ENCODE measurements around the gene GPC6. TPM values are rescaled to one million over a fixed set of nuclear protein-coding genes. Genes with fewer than 3 reads are reported as not detected.

GPC6 gene
- total RNA-seq, 1 donor from 2014 or later: not detected

DNA sequence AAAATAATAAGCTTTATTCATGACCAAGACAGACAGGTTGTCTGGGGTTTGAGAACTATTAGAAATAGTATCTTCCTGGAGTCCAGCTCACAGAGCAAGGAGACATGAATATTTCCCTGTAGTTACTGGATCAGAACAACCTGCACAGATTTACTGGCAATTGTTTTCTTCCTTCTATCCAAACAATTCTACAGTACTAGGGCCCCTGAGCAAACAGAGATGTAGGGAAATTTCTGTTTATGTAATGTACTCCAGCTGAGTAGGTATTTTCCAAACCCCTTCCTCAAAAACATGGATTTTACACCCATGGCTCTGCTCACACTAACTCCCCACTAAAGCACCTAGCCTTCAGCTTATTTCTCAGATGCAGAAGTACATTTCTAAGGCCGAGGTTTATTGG, 557.6 kb downstream of the GPC6 start:
- no peak overlapping the region for H3K27ac Mint-ChIP-seq

DNA sequence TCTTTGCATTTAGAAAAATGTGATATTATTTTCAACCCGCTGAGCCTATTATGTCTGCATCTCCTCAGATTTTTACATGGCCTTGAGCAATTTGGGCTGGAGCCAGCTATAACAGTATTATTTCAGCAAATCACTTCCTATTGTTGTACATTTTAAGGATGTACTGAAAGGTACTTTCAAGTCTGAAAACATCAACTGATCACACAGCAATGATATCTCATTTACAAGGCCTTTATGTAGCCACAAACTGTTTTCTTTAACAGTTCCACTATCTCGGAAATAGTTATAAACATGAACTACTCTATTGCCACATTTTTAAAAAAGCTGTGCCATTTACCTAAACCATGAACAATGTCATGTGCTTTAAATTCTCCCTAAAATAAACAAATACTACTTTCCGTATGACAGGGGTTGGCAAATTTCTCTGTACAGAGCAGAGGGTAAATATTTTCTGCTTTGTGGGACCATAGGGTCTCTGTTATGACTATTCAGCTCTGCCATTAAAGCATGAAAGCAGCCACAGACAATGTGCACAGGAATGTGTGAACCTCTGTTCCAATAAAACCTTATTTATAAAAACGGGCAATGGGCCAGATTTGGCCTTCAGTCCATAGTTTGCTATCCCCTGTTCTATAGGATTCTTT, 560.4 kb downstream of the GPC6 start:
- intact Hi-C loops (cut with micrococcal nuclease): no loop called here
- no peaks in the 10 kb centered on the region for H3K36me3 Mint-ChIP-seq (ENCODE audit: low read depth)
- H3K9me3 Mint-ChIP-seq: no peaks in the 10 kb centered on the region
- peaks cover 3% of the 10 kb centered on the region for H3K27me3 Mint-ChIP-seq
- no peak overlapping the region for H3K27ac Mint-ChIP-seq
- no peaks in the 10 kb centered on the region for H3K4me1 Mint-ChIP-seq
- DNase-seq: no peak
- H3K4me3 Mint-ChIP-seq: no peak overlapping the region

More for the DNA sequence above, 557.6 kb downstream of the GPC6 start:
- Mint-ChIP-seq H3K9me3 (no peaks in the 10 kb centered on the region), H3K4me1 (no peaks in the 10 kb centered on the region), H3K4me3 (no peak overlapping the region), H3K27me3 (no peaks in the 10 kb centered on the region), H3K36me3 (ENCODE audit: low read depth) (no peaks in the 10 kb centered on the region)
- intact Hi-C loops (cut with micrococcal nuclease): no loop called here
- DNase-seq: no peak

DNA sequence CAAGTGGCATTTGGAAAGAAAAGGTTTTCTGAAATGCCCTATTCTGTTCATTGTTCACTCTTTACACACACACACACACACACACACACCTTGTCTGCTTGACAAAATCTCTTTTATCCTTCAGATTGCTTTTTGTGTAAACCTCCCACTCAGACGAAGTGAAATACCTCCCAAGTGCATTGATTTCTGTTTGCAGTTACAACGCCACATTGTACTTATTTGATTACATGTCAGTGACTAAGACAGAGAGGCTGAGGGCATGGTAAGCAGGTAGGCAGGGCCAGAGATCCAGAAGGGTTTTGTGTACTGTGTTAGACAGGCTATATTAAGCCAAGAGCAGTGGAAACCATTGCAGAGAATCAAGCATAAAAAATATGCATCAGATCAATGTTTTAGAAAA, 561.8 kb downstream of the GPC6 start:
- DNase-seq: no peak
- H3K9me3 Mint-ChIP-seq: no peaks in the 10 kb centered on the region
- no peak overlapping the region for H3K4me3 Mint-ChIP-seq
- intact Hi-C loops (cut with micrococcal nuclease): no loop called here
- no peaks in the 10 kb centered on the region for H3K4me1 Mint-ChIP-seq
- H3K27ac Mint-ChIP-seq: no peak overlapping the region
- no peaks in the 10 kb centered on the region for H3K36me3 Mint-ChIP-seq (ENCODE audit: low read depth)
- H3K27me3 Mint-ChIP-seq: peaks cover 3% of the 10 kb centered on the region

DNA sequence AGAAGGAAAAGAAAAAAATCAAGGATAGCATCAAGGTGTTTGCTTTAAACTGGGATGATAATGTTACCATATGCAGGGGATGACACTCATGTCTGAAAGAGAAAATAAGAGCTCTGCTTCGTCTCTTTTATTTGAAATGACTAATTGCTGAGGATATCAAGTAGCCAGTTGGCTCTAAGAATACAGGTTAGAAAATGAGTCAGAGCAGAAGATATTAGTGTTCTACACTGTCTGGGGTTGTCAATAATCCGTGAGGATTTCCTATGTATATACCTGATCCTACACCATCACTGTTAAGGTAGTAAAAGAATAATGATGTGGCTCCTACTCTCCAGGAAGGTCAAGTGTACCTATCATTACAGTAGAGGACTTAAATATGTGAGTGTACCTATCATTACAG, 562.5 kb downstream of the GPC6 start:
- Mint-ChIP-seq H3K27me3 (peaks cover 3% of the 10 kb centered on the region), H3K27ac (no peak overlapping the region), H3K4me3 (no peak overlapping the region), H3K36me3 (ENCODE audit: low read depth) (no peaks in the 10 kb centered on the region), H3K4me1 (peaks cover 3% of the 10 kb centered on the region), H3K9me3 (no peaks in the 10 kb centered on the region)
- no peak for DNase-seq
- intact Hi-C loops (cut with micrococcal nuclease): no loop called here

DNA sequence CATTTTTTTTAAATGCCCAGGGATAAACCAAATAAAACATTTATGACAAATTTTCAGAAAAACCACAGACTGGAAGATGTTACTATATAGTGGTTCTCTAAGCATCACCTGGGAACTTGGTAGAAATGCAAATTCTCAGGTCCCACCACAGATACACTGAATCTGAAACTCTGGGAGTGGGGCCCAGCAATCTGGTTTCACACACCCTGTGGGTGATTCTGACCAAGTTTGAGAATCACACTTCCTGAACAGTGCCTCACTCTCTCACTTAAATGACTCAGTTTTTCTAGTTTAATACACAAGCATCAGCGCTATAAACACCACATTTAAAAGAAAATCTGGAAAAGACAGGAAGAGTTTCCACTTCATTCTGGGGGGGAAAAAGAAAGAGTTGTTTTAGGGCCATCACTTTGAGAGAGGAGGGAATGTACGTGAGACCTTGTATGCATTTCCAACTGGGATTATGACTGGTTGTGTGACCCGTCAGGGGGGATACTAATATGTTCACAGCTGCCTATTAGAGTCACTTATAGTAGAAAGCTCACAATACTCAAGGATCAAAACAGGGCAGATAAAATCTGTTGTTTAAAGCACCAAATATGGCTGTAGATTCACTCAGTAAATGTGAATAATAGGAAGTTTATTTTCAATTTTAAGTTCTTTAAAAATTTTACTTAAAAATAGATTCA, 567.7 kb downstream of the GPC6 start:
- H3K9me3 Mint-ChIP-seq: peaks cover 4% of the 10 kb centered on the region
- DNase-seq: peak; percentile 63
- peaks cover 8% of the 10 kb centered on the region for H3K4me1 Mint-ChIP-seq
- H3K36me3 Mint-ChIP-seq (ENCODE audit: low read depth): no peaks in the 10 kb centered on the region
- peak overlapping the region; percentile 1 for H3K27ac Mint-ChIP-seq
- H3K27me3 Mint-ChIP-seq: peaks cover 14% of the 10 kb centered on the region
- H3K4me3 Mint-ChIP-seq: no peak overlapping the region
- intact Hi-C loops (cut with micrococcal nuclease): loop anchor here (2.0 to 10.0 kb wide), 2 partner anchors 530 to 556 kb away; no protein-coding TSS in a partner anchor

DNA sequence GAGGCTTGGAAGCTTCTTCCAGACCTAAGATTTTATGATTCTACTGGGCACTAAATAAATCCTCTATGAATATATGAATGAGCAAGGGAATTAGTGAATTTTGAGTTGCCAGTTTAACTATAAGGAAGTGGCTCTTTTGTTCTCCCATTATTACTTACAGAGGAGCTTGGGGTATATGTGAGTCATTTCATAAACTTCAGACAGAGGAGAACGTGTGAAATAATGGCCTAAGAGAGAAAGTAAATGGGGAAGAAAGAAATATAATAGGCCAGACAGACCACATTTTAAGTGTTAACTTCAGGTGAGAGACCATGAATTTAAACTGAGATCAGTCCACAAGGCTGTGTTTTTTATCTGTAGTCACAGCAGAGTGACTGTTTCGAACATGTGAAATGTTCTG, 570.9 kb downstream of the GPC6 start:
- no peak overlapping the region for H3K27ac Mint-ChIP-seq
- peaks cover 8% of the 10 kb centered on the region for H3K4me1 Mint-ChIP-seq
- H3K27me3 Mint-ChIP-seq: peaks cover 17% of the 10 kb centered on the region
- H3K36me3 Mint-ChIP-seq (ENCODE audit: low read depth): no peaks in the 10 kb centered on the region
- no peak for DNase-seq
- no peak overlapping the region for H3K4me3 Mint-ChIP-seq
- peaks cover 4% of the 10 kb centered on the region for H3K9me3 Mint-ChIP-seq
- intact Hi-C loops (cut with micrococcal nuclease): loop anchor here (10.0 kb wide), 1 partner anchor 527 kb away; no protein-coding TSS in a partner anchor

DNA sequence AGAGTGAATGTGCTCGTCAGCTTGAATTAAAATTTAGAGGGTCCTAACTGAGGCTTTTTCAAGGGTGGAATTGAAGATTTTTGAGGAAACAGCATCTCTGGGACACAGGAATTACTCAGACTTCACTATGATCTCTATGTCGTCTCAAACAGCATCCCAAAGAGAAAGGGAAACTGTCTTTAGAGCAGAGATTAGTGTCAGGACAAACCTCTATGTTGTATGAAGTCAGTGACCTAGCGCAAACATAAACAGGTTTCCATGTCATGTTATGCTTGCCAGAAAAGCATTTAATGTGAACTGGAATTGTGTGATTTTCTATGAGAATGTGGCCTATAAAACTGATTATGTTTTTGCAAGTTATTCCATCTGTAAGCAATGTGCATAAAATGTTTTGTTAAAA, 573.7 kb downstream of the GPC6 start:
- Mint-ChIP-seq H3K36me3 (ENCODE audit: low read depth) (no peaks in the 10 kb centered on the region), H3K9me3 (peaks cover 3% of the 10 kb centered on the region), H3K4me1 (no peaks in the 10 kb centered on the region), H3K27ac (no peak overlapping the region), H3K4me3 (no peak overlapping the region), H3K27me3 (peaks cover 17% of the 10 kb centered on the region)
- no peak for DNase-seq
- intact Hi-C loops (cut with micrococcal nuclease): no loop called here

DNA sequence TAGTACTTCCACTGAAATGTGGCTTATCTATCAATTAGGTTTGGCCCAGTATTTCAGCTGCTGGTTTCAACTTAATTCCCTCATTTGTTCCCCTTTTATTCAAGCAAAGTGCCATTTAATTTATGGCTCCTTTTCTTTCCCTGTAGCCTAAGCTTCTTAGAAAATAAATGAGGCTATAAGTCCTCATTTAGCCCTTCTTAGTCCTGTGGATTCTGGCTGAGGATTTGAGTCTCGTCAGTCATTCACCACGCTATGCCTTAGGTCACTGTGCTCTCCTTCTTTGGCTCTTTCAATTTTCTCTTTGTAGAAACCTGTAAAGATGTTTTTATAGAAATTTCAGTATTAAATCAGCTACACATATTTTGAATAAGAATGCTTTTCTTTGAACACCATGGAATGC, 579.1 kb downstream of the GPC6 start:
- no peaks in the 10 kb centered on the region for H3K36me3 Mint-ChIP-seq (ENCODE audit: low read depth)
- H3K27ac Mint-ChIP-seq: no peak overlapping the region

DNA sequence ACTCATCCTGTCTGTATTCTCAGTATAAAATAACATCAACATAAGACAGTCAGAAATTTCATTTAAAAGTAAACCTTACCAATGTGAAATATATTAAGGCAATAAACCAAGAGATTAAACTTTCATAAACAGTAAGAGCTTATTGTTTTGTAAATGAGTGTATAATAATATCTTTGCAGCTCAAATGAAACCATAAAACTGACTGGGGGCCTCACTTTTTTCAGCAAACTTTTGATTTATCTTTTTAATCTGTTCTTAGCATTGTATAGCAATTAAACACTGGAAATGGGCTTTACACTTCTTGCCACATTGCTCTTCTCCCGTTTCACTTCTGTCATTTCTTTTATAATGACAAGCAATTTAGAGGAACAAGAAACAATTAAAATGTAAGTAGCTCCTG, 580.3 kb downstream of the GPC6 start:
- Mint-ChIP-seq H3K27ac (no peak overlapping the region), H3K27me3 (peaks cover 2% of the 10 kb centered on the region), H3K36me3 (ENCODE audit: low read depth) (no peaks in the 10 kb centered on the region), H3K4me1 (no peaks in the 10 kb centered on the region), H3K4me3 (no peak overlapping the region), H3K9me3 (no peaks in the 10 kb centered on the region)
- intact Hi-C loops (cut with micrococcal nuclease): no loop called here
- DNase-seq: no peak

More for the DNA sequence above, 579.1 kb downstream of the GPC6 start:
- no peaks in the 10 kb centered on the region for H3K9me3 Mint-ChIP-seq
- intact Hi-C loops (cut with micrococcal nuclease): no loop called here
- DNase-seq: no peak
- H3K4me3 Mint-ChIP-seq: no peak overlapping the region
- no peaks in the 10 kb centered on the region for H3K4me1 Mint-ChIP-seq
- peaks cover 2% of the 10 kb centered on the region for H3K27me3 Mint-ChIP-seq

DNA sequence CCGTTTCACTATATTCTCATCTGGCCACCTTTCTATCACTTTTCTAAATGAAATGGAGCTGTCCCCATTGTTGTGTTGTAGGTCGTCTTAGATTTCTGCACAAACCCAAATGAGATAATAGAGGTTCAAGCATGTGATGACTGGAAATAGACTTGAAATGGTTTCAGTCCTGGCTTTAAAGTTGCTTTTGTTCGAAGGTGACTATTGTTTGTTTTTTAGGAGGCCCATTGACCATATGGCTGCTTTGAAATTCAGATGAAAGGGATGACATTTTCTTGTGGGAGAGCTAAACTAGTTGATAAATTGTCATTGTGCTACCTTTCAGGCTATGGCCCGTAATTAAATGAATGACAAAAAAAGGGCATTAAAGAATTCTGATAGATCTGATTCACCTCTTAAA, 583.7 kb downstream of the GPC6 start:
- Mint-ChIP-seq H3K9me3 (no peaks in the 10 kb centered on the region), H3K27me3 (peaks cover 2% of the 10 kb centered on the region), H3K27ac (no peak overlapping the region), H3K4me1 (no peaks in the 10 kb centered on the region), H3K36me3 (ENCODE audit: low read depth) (no peaks in the 10 kb centered on the region), H3K4me3 (no peak overlapping the region)
- no peak for DNase-seq
- intact Hi-C loops (cut with micrococcal nuclease): no loop called here

DNA sequence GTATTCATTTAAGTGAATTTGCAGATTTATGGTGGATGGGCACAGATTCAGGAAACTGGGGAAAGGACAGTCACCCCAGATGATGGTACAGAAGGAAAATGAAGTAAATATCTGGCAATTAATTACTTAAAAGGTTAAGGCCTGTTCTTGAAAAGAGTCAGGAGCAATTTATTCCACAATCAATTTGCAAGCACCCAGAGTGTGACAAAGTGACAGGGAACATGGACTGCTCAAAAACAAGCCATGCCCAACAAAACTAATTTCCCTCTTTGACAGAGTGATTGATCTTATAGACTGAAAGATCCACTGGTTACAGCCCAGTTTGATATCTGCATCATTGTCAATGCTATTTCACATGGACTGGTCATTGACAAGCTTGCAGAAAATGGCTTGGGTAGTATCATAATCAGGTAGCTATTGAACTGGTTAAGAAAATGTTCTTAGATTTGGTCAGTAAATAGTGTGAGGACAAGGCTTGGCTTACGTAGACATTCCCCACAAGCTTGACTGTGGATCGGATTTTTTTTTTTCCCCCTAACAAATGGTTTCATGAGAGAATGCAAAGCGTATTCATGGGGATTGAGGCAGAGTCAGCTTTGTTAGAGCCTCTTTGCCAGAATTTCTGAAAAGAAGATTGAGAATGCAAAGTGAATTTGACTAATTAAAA, 584.6 kb downstream of the GPC6 start:
- peaks cover 2% of the 10 kb centered on the region for H3K27me3 Mint-ChIP-seq
- DNase-seq: no peak
- H3K4me1 Mint-ChIP-seq: no peaks in the 10 kb centered on the region
- H3K4me3 Mint-ChIP-seq: no peak overlapping the region
- H3K36me3 Mint-ChIP-seq (ENCODE audit: low read depth): no peaks in the 10 kb centered on the region
- H3K27ac Mint-ChIP-seq: no peak overlapping the region
- intact Hi-C loops (cut with micrococcal nuclease): no loop called here
- no peaks in the 10 kb centered on the region for H3K9me3 Mint-ChIP-seq

DNA sequence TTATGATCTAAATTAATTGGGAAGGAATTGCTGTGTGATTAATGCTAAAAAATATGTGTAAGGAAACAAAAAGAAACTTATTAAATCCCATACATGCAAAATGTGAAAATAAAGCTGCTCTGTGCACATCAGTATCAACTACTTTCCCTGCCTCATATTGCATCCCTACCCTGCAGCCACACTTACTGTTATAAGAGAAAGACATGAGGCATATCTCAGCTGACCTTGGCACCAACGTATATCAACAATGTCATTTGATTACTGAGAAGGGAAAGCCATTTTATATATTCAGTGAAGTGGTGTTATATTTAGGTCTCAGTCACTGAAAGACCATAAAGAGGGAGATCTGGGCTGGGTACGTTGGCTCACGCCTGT, 585.1 kb downstream of the GPC6 start:
- H3K4me1 Mint-ChIP-seq: no peaks in the 10 kb centered on the region
- no peaks in the 10 kb centered on the region for H3K9me3 Mint-ChIP-seq
- no peak overlapping the region for H3K27ac Mint-ChIP-seq
- peaks cover 2% of the 10 kb centered on the region for H3K27me3 Mint-ChIP-seq
- DNase-seq: no peak
- H3K4me3 Mint-ChIP-seq: no peak overlapping the region
- H3K36me3 Mint-ChIP-seq (ENCODE audit: low read depth): no peaks in the 10 kb centered on the region
- intact Hi-C loops (cut with micrococcal nuclease): no loop called here

DNA sequence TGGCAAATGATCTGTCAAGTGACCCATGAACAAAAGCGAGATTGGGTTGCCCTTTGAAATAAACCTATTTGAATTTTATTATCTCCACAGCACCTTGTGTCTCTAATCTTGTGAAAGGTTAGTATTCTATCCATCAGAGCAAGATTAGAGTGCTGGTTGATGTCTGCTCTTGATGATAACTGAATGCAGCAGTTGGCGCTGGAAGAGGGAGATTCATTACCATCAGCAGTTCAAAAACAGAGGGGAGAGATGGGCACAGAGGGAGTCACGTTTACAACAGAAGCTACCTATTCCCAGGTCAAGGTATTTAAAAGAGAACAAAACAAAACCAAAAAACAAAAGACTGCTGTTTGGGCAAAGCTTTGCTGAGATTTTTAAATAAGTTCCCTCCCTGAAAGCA, 588.1 kb downstream of the GPC6 start:
- no peaks in the 10 kb centered on the region for H3K9me3 Mint-ChIP-seq

DNA sequence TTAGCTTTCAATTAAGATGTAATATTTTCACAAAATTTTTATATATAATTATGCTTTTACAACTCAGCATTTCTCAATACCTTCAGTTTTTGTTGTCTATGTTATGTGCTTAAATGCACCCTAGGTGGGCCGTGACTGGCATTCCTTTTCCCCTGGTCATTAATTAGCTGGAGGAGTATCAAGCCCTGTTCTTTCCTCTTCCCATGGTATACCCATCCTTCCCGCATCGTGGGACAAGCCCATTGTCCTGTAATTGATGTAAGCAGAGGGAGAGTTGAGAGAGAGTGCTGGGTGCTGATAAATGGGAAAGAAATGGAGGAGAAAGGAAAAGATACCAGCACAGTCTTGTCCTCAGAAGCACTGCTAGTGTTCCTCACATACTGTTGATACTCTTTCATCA, 591.7 kb downstream of the GPC6 start:
- Mint-ChIP-seq H3K27ac (no peak overlapping the region), H3K36me3 (ENCODE audit: low read depth) (no peaks in the 10 kb centered on the region)
- intact Hi-C loops (cut with micrococcal nuclease): no loop called here

More for the DNA sequence above, 588.1 kb downstream of the GPC6 start:
- Mint-ChIP-seq H3K27ac (no peak overlapping the region), H3K4me1 (no peaks in the 10 kb centered on the region), H3K27me3 (peaks cover 2% of the 10 kb centered on the region), H3K36me3 (ENCODE audit: low read depth) (no peaks in the 10 kb centered on the region), H3K4me3 (no peak overlapping the region)
- DNase-seq: no peak
- intact Hi-C loops (cut with micrococcal nuclease): no loop called here

More for the DNA sequence above, 591.7 kb downstream of the GPC6 start:
- Mint-ChIP-seq H3K4me3 (no peak overlapping the region), H3K27me3 (peaks cover 2% of the 10 kb centered on the region), H3K9me3 (no peaks in the 10 kb centered on the region), H3K4me1 (no peaks in the 10 kb centered on the region)
- DNase-seq: no peak

Data from activated CD4-positive, alpha-beta T cell treated with anti-CD3 and anti-CD28 coated beads, Interleukin-2, amount 10 ng/mL, durations not matched to agents 24 days and 14 days (primary cell).